Measurements from ENCODE around the gene SMG9.

DNA sequence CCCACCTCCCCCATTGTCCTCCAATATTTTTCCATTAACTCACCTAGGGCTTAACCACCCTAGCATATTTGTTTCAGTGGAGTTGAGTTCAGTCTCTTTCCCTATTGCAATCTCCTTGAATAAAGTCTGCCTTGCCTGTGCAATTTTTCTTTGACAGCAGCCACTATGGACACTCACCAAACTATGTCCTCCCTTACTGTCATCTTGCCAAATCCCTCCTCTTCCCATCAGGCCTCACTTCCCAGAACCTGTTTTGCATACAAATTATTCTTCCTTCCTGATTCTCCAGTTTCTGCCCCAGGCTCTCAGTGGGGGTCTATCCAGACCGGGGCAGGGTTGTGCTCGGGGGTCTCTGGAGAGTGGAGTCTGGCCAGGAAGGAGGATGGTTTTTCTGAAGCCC, 49.7 kb upstream of the SMG9 start:
- TF ChIP-seq, protein P1, sequence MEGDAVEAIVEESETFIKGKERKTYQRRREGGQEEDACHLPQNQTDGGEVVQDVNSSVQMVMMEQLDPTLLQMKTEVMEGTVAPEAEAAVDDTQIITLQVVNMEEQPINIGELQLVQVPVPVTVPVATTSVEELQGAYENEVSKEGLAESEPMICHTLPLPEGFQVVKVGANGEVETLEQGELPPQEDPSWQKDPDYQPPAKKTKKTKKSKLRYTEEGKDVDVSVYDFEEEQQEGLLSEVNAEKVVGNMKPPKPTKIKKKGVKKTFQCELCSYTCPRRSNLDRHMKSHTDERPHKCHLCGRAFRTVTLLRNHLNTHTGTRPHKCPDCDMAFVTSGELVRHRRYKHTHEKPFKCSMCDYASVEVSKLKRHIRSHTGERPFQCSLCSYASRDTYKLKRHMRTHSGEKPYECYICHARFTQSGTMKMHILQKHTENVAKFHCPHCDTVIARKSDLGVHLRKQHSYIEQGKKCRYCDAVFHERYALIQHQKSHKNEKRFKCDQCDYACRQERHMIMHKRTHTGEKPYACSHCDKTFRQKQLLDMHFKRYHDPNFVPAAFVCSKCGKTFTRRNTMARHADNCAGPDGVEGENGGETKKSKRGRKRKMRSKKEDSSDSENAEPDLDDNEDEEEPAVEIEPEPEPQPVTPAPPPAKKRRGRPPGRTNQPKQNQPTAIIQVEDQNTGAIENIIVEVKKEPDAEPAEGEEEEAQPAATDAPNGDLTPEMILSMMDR (IDR thresholded peaks at IDR 0.05; ENCODE audit: low read depth, low read length, poor library complexity, severe bottlenecking), result no peak
- no peak for TF ChIP-seq EZH2phosphoT487 (IDR thresholded peaks at IDR 0.05; ENCODE audit: borderline replicate concordance, low read length)
